SK-N-SH treated with all-trans-retinoic acid at 6 μM for 48 hours (cell line): Measurements from ENCODE around the gene ADIPOR2.

Source experiments
- ATAC-seq: fragments of 200-7000 bp; cut with Tn5 transposase; 3 replicates; pipeline ENCODE4 v1.9.1; 2020; ENCODE audit warnings: mild to moderate bottlenecking, moderate library complexity
- ARNTL ChIP-seq: fragments of 450-650 bp; formaldehyde crosslinking; IDR thresholded peaks from 2 replicates; pipeline ENCODE4 v1.5.0; 2020; ENCODE audit warnings: low read depth, mild to moderate bottlenecking, moderate library complexity, borderline replicate concordance
- BACH2 ChIP-seq: fragments of 250-450 bp; sonication (Bioruptor Pico); IDR thresholded peaks from 2 replicates; pipeline ENCODE4 v1.9.0; 2021; ENCODE audit warnings: mild to moderate bottlenecking, borderline replicate concordance
- CSDC2 ChIP-seq: fragments of 250-450 bp; sonication (Bioruptor Pico); IDR thresholded peaks from 2 replicates; pipeline ENCODE4 v1.5.0; 2020; ENCODE audit warnings: mild to moderate bottlenecking, moderate library complexity
- ESRRG ChIP-seq: fragments of 250-450 bp; sonication (Bioruptor Pico); IDR thresholded peaks from 2 replicates; pipeline ENCODE4 v1.6.1; 2021; ENCODE audit warnings: mild to moderate bottlenecking
- GLIS3 ChIP-seq: fragments of 250-450 bp; sonication (Bioruptor Pico); IDR thresholded peaks from 2 replicates; pipeline ENCODE4 v1.5.0; 2020; ENCODE audit warnings: mild to moderate bottlenecking, moderate library complexity
- ISL1 ChIP-seq: fragments of 250-450 bp; sonication (Bioruptor Pico); IDR thresholded peaks from 2 replicates; pipeline ENCODE4 v2.1.2; 2022; ENCODE audit warnings: mild to moderate bottlenecking, moderate library complexity
- OSR1 ChIP-seq: fragments of 250-450 bp; sonication (Bioruptor Pico); IDR thresholded peaks from 2 replicates; pipeline ENCODE4 v1.8.0; 2022; ENCODE audit warnings: moderate library complexity, mild to moderate bottlenecking, inconsistent platforms
- PATZ1 ChIP-seq: fragments of 250-450 bp; sonication (Bioruptor Pico); IDR thresholded peaks from 2 replicates; pipeline ENCODE4 v1.8.0; 2020; ENCODE audit warnings: mild to moderate bottlenecking, moderate library complexity, borderline replicate concordance
- PPARA ChIP-seq: fragments of 250-450 bp; sonication (Bioruptor Pico); IDR thresholded peaks from 2 replicates; pipeline ENCODE4 v1.5.0; 2020; ENCODE audit warnings: mild to moderate bottlenecking, borderline replicate concordance
- RARB ChIP-seq: fragments of 250-450 bp; sonication (Bioruptor Pico); IDR thresholded peaks from 2 replicates; pipeline ENCODE4 v1.8.0; 2021; ENCODE audit warnings: mild to moderate bottlenecking, moderate library complexity
- SNAI2 ChIP-seq: fragments of 250-450 bp; sonication (Bioruptor Pico); IDR thresholded peaks from 2 replicates; pipeline ENCODE4 v1.5.0; 2020; ENCODE audit warnings: mild to moderate bottlenecking, moderate library complexity
- TCF4 ChIP-seq: fragments of 250-450 bp; sonication (Bioruptor Pico); IDR thresholded peaks from 2 replicates; pipeline ENCODE4 v1.8.0; 2021; ENCODE audit warnings: mild to moderate bottlenecking, moderate library complexity, borderline replicate concordance
- TOX ChIP-seq: fragments of 250-450 bp; sonication (Bioruptor Pico); IDR thresholded peaks from 2 replicates; pipeline ENCODE4 v1.8.0; 2021; ENCODE audit warnings: mild to moderate bottlenecking, moderate library complexity, borderline replicate concordance
- ZFP3 ChIP-seq: fragments of 250-450 bp; sonication (Bioruptor Pico); IDR thresholded peaks from 2 replicates; pipeline ENCODE4 v1.5.0; 2020; ENCODE audit warnings: mild to moderate bottlenecking, moderate library complexity
- ZFP30 ChIP-seq: fragments of 450-650 bp; formaldehyde crosslinking; IDR thresholded peaks from 2 replicates; pipeline ENCODE4 v1.5.0; 2022; ENCODE audit warnings: mild to moderate bottlenecking, moderate library complexity
- ZNF565 ChIP-seq: fragments of 450-650 bp; formaldehyde crosslinking; conservative IDR thresholded peaks from 2 replicates; pipeline ENCODE4 v1.5.0; 2020; ENCODE audit warnings: low read depth, mild to moderate bottlenecking, moderate library complexity
- ZNF70 ChIP-seq: fragments of 450-650 bp; formaldehyde crosslinking; IDR thresholded peaks from 2 replicates; pipeline ENCODE4 v1.5.0; 2020; ENCODE audit warnings: mild to moderate bottlenecking, moderate library complexity
- TF ChIP-seq, protein P1 (sequence below): fragments of 250-450 bp; sonication (Bioruptor Pico); IDR thresholded peaks from 2 replicates; pipeline ENCODE4 v1.5.1; 2021; ENCODE audit warnings: mild to moderate bottlenecking, moderate library complexity
- TF ChIP-seq, protein P2 (sequence below): fragments of 250-450 bp; sonication (Bioruptor Pico); IDR thresholded peaks from 2 replicates; pipeline ENCODE4 v1.5.1; 2020; ENCODE audit warnings: low read depth, mild to moderate bottlenecking, moderate library complexity
- TF ChIP-seq, protein P3 (sequence below): fragments of 250-450 bp; sonication (Bioruptor Pico); IDR thresholded peaks from 2 replicates; pipeline ENCODE4 v1.8.0; 2021; ENCODE audit warnings: low read depth, mild to moderate bottlenecking, moderate library complexity, borderline replicate concordance

Gene ADIPOR2

GRCh38 chr12:1798641-1799020, 107.8 kb downstream of the ADIPOR2 start:
- TF ChIP-seq RARB (CRISPR knock-in tag) (no peak), ISL1 (CRISPR knock-in tag) (no peak), TCF4 (CRISPR knock-in tag) (no peak), PATZ1 (no peak), ZFP30 (CRISPR knock-in tag) (no peak), ZNF70 (CRISPR knock-in tag) (no peak), OSR1 (no peak), GLIS3 (no peak)
- no peak for ATAC-seq

DNA sequence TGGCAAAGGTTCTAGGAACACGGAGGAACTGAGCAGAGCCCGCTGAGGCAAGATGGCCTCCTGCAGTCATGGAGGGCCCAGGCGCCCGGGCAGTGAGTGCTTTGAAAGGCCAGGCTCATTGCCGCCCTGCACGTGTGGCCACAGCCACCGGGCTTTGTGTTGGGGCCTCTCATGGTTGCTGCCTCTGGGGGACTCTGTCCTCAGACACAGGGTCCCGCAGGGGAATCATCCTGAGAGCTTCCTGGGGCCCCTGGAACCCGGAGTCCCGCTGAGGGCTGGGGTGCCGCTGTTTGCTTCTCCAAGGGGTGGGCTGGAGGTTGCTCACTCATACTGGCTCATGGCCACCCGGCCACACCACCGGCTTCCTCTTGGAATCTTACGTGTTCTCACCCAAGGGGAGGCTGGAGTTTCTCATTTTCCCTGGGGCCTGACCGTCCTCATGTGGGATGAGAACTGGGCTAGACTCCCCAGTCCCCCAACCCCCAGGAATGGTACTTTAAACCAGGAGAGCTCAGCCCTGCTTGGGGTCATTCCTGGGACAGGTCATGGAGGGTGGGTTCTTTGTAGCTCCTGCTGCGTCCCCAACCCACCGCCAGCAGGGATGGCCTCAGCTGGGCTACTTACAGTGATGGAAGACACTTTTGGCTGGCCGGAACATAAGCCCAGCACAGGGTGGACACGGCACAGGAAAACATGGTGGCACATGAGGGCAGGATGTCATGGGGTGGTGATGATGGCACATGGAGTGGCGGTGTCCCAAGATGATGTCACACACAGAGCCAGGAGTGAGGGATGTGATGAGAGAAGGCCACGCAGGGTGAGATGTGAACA, 108.4 kb downstream of the ADIPOR2 start:
- no peak for ATAC-seq
- TF ChIP-seq, protein P1, sequence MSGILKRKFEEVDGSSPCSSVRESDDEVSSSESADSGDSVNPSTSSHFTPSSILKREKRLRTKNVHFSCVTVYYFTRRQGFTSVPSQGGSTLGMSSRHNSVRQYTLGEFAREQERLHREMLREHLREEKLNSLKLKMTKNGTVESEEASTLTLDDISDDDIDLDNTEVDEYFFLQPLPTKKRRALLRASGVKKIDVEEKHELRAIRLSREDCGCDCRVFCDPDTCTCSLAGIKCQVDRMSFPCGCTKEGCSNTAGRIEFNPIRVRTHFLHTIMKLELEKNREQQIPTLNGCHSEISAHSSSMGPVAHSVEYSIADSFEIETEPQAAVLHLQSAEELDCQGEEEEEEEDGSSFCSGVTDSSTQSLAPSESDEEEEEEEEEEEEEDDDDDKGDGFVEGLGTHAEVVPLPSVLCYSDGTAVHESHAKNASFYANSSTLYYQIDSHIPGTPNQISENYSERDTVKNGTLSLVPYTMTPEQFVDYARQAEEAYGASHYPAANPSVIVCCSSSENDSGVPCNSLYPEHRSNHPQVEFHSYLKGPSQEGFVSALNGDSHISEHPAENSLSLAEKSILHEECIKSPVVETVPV (CRISPR knock-in tag), result no peak
- no peak for TF ChIP-seq ISL1 (CRISPR knock-in tag)
- no peak for TF ChIP-seq SNAI2
- no peak for TF ChIP-seq ZNF70 (CRISPR knock-in tag)
- TF ChIP-seq, all 23 proteins: peak for 0

DNA sequence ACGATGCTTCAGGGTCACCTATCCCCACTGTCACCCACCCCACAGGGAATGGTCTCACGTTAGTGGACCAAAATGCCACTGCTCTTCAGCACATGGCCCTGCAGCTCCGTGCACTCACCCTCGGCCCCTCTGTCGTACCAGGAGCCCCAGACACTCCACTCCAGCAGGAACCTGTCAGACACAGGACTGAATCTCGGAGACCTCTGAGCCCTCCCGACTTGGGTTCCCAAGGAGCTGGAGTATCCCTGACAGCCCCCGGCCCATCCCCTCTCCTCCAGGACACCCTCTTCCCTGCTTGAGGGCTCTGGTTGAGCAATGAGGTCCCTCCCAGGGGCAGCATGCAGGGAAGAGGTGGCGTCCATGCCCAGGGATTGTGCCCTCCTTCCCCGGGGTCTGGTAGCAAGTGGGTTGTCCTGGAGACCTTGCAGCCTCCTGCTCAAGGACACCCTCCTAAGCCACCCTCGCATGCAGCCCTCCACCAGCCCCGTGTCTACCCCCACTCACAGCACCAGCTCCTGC, 109.1 kb downstream of the ADIPOR2 start:
- TF ChIP-seq, protein P2, sequence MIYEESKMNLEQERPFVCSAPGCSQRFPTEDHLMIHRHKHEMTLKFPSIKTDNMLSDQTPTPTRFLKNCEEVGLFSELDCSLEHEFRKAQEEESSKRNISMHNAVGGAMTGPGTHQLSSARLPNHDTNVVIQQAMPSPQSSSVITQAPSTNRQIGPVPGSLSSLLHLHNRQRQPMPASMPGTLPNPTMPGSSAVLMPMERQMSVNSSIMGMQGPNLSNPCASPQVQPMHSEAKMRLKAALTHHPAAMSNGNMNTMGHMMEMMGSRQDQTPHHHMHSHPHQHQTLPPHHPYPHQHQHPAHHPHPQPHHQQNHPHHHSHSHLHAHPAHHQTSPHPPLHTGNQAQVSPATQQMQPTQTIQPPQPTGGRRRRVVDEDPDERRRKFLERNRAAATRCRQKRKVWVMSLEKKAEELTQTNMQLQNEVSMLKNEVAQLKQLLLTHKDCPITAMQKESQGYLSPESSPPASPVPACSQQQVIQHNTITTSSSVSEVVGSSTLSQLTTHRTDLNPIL (CRISPR knock-in tag), result no peak
- no peak for TF ChIP-seq ARNTL
- TF ChIP-seq ESRRG, result no peak
- no peak for TF ChIP-seq ZFP3 (CRISPR knock-in tag)
- TF ChIP-seq ZNF70 (CRISPR knock-in tag), result no peak
- no peak for TF ChIP-seq TOX

DNA sequence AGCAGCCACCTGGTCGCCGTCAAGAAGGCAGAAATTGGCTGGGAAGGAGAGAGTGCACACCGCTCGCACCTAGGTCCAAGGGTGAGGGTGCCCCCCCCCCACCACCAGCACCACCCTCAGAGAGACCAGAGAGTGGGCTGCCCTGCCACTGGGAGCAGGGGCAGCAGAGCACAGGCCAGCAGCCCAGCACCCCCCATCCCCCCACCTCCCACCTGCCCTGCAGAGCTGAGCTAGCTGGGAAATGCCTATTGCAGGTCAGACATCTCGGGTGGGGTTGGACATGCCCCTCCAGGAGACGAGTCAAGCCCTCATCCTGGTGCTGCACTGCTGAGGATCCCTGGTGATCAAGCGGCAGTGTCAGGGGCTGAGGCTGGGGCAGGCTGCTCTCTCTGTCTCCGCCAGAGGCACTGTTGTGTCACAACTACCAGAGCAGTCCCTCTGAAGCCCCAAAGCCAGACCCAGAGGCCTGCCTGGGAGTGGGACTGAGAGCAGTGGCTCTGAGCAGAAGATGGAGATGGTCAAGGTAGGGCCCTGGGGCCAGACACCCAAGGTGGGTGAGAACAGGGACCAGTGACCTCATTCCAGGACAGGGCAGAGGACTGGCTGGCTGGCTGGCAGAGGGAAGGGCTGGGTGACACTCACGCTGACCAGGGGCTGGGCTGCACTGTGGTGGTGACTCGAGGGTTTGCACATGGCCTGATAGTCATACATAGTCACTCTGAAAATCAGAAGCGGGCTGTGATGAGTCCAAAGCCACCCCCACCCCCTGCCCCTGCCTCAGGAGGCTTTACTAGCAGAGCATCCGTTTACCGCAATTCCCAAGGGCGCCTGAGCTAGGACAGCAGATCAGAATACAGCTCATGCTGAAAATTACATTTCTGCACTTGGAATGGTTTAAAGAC, 109.8 kb downstream of the ADIPOR2 start:
- TF ChIP-seq ARNTL (no peak), PPARA (CRISPR knock-in tag) (no peak), ZNF70 (CRISPR knock-in tag) (no peak), ESRRG (no peak)
- ATAC-seq, result no peak

More for the DNA sequence above, 109.1 kb downstream of the ADIPOR2 start:
- no peak for ATAC-seq

- TF ChIP-seq, protein P3, sequence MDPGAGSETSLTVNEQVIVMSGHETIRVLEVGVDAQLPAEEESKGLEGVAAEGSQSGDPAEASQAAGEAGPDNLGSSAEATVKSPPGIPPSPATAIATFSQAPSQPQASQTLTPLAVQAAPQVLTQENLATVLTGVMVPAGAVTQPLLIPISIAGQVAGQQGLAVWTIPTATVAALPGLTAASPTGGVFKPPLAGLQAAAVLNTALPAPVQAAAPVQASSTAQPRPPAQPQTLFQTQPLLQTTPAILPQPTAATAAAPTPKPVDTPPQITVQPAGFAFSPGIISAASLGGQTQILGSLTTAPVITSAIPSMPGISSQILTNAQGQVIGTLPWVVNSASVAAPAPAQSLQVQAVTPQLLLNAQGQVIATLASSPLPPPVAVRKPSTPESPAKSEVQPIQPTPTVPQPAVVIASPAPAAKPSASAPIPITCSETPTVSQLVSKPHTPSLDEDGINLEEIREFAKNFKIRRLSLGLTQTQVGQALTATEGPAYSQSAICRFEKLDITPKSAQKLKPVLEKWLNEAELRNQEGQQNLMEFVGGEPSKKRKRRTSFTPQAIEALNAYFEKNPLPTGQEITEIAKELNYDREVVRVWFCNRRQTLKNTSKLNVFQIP (CRISPR knock-in tag), result no peak
- TF ChIP-seq ISL1 (CRISPR knock-in tag), result no peak
- no peak for TF ChIP-seq ESRRG
- TF ChIP-seq TCF4 (CRISPR knock-in tag), result no peak
- TF ChIP-seq ARNTL, result no peak
- TF ChIP-seq ZFP3 (CRISPR knock-in tag), result no peak
- no peak for TF ChIP-seq GLIS3
- TF ChIP-seq BACH2 (CRISPR knock-in tag), result no peak
- TF ChIP-seq OSR1, result no peak
- TF ChIP-seq ZNF565 (CRISPR knock-in tag), result no peak
- no peak for TF ChIP-seq CSDC2 (CRISPR knock-in tag)
- ATAC-seq, result no peak
Measured at GRCh38 chr12:1801303-1801975, 110.6 kb downstream of the ADIPOR2 start.
